PC-9 (cell line): Measurements from ENCODE around the gene MALRD1. TPM values are rescaled to one million over a fixed set of nuclear protein-coding genes. Genes with fewer than 3 reads are reported as not detected.

Source experiments
- BruUV-seq: library from RNA; stranded (reverse); fragments of 400-500 nt; replicated peaks from 2 replicates; lab custom pipeline; 2021; lab: Mats Ljungman, UMichigan
- CTCF ChIA-PET: fragments of 300-600 bp; sonication (Branson Sonifier 250); formaldehyde crosslinking; loops from one replicate; lab custom pipeline; 2022; ENCODE audit warnings: antibody characterized with exemption; lab: Charles Lee
- POLR2A ChIA-PET: fragments of 300-600 bp; sonication (Branson Sonifier 250); formaldehyde crosslinking; loops from one replicate; lab custom pipeline; 2022; ENCODE audit warnings: antibody characterized with exemption; ENCODE audit not compliant: unreplicated experiment; lab: Charles Lee
- DNase-seq, 2 experiments: peaks; one replicate each; pipeline versions ENCODE4 v3.0.0 to v3.0.0-alpha.2; 2015 to 2022; ENCODE audit warnings: mixed read lengths in 1 of 2
- H2AFZ ChIP-seq: fragments of 200-600 bp; sonication (generic); 2 replicates; pipeline ENCODE4 v1.8.1; 2017; ENCODE audit warnings: antibody characterized with exemption
- H3F3A ChIP-seq: fragments of 200-600 bp; sonication (generic); 2 replicates; pipeline ENCODE4 v1.8.1; 2017; ENCODE audit warnings: antibody characterized with exemption, mild to moderate bottlenecking, low read depth; ENCODE audit not compliant: insufficient read depth
- H3K27ac ChIP-seq: fragments of 200-600 bp; sonication (generic); 2 replicates; pipeline ENCODE4 v1.6.1; 2016; ENCODE audit warnings: mixed run types
- H3K27me3 ChIP-seq: fragments of 200-600 bp; sonication (generic); 2 replicates; pipeline ENCODE4 v1.6.1; 2016; ENCODE audit warnings: low read depth, mixed run types; ENCODE audit not compliant: insufficient read depth
- H3K36me3 ChIP-seq: fragments of 200-600 bp; sonication (generic); 2 replicates; pipeline ENCODE4 v1.6.1; 2016; ENCODE audit warnings: low read depth, mixed run types
- H3K4me1 ChIP-seq: fragments of 200-600 bp; sonication (generic); replicated peaks from 2 replicates; pipeline ENCODE4 v1.6.1; 2016; ENCODE audit warnings: mixed run types; ENCODE audit not compliant: insufficient read depth
- H3K4me2 ChIP-seq: fragments of 200-600 bp; sonication (generic); 2 replicates; pipeline ENCODE4 v1.6.1; 2017; ENCODE audit warnings: mixed run types
- H3K4me3 ChIP-seq: fragments of 200-600 bp; sonication (generic); 2 replicates; pipeline ENCODE4 v1.6.1; 2016; ENCODE audit warnings: mixed run types
- H3K79me2 ChIP-seq: fragments of 200-600 bp; sonication (generic); 2 replicates; pipeline ENCODE4 v1.6.1; 2017; ENCODE audit warnings: low read depth, mixed run types
- H3K9me2 ChIP-seq: fragments of 200-600 bp; sonication (generic); 2 replicates; pipeline ENCODE4 v1.8.1; 2017; ENCODE audit warnings: mild to moderate bottlenecking; ENCODE audit not compliant: insufficient read depth
- H3K9me3 ChIP-seq: fragments of 200-600 bp; sonication (generic); 2 replicates; pipeline ENCODE4 v1.8.1; 2016; ENCODE audit warnings: low read depth; ENCODE audit not compliant: insufficient read depth
- H4K20me1 ChIP-seq: fragments of 200-600 bp; sonication (generic); 2 replicates; pipeline ENCODE4 v1.8.1; 2017; ENCODE audit not compliant: insufficient read depth
- CTCF ChIP-seq: fragments of 200-600 bp; sonication (generic); conservative IDR thresholded peaks from 2 replicates; pipeline ENCODE4 v1.6.1; 2017; ENCODE audit warnings: mixed run types, antibody characterized with exemption, mild to moderate bottlenecking, moderate library complexity
- EZH2 ChIP-seq: fragments of 200-600 bp; sonication (generic); IDR thresholded peaks from 2 replicates; pipeline ENCODE4 v1.8.0; 2017; ENCODE audit warnings: antibody characterized with exemption, low read depth
- intact Hi-C: fragments of 100-400 bp; cut with micrococcal nuclease; formaldehyde crosslinking; loops from one replicate; pipeline ENCODE4 v1.10.0; 2022; ENCODE audit not compliant: unreplicated experiment
- total RNA-seq: library from RNA; stranded (reverse); gene quantifications from 2 replicates; pipeline ENCODE4 v1.2.3, GENCODE V29; 2021

MALRD1 gene
- total RNA-seq, 1 experiment from 2014 or later = not detected

DNA sequence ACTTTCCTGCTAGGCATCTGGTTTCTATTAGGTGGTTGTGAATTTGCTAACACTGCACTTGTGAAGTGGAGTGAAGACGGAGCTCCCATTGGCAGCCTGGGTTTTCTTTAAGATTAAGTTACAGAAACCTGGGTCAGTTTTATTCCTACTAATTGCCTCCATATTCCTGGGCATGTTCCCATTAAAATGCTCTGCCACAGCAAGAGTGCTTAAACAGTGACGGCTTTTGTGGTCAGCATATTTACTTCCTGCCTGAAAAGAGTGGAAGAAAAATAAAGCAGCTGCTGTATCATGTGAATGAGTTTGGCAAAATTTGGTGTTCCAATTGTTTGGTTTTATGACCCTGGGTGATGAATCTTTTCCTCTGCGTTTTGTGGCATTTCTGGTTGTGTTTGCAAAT lies 670.7 kb downstream of the MALRD1 start:
- DNase-seq = no peak
- intact Hi-C loops = no loop called here
- H3K4me2 ChIP-seq = no peak overlapping the region
- TF ChIP-seq EZH2 (no peak), CTCF (no peak)
- H3K79me2 ChIP-seq = no peaks in the 10 kb centered on the region
- POLR2A ChIA-PET = no interaction called here
- no peak overlapping the region for H3K27ac ChIP-seq
- no peaks in the 10 kb centered on the region for H3K4me1 ChIP-seq
- BruUV-seq = no TSS peak
- no peak overlapping the region for H2AFZ ChIP-seq
- no peaks in the 10 kb centered on the region for H3K9me3 ChIP-seq
- H3F3A ChIP-seq = no peaks in the 10 kb centered on the region
- H3K27me3 ChIP-seq = no peaks in the 10 kb centered on the region
- no peaks in the 10 kb centered on the region for H4K20me1 ChIP-seq
- no peaks in the 10 kb centered on the region for H3K36me3 ChIP-seq
- CTCF ChIA-PET = no interaction called here
- no peak overlapping the region for H3K4me3 ChIP-seq
- H3K9me2 ChIP-seq = no peaks in the 10 kb centered on the region

GRCh38 chr10:19724287-19724686 lies 675.7 kb downstream of the MALRD1 start:
- BruUV-seq = no TSS peak
- no peaks in the 10 kb centered on the region for H3K9me3 ChIP-seq
- H4K20me1 ChIP-seq = no peaks in the 10 kb centered on the region
- no peaks in the 10 kb centered on the region for H3K4me1 ChIP-seq
- no peaks in the 10 kb centered on the region for H3F3A ChIP-seq
- ChIA-PET CTCF (no interaction called here), POLR2A (no interaction called here)
- H3K9me2 ChIP-seq = no peaks in the 10 kb centered on the region
- no peak for DNase-seq
- intact Hi-C loops = no loop called here
- H2AFZ ChIP-seq = no peak overlapping the region
- H3K4me2 ChIP-seq = no peak overlapping the region
- H3K4me3 ChIP-seq = no peak overlapping the region
- no peaks in the 10 kb centered on the region for H3K79me2 ChIP-seq
- no peaks in the 10 kb centered on the region for H3K27me3 ChIP-seq
- H3K36me3 ChIP-seq = no peaks in the 10 kb centered on the region
- TF ChIP-seq EZH2 (no peak), CTCF (no peak)
- H3K27ac ChIP-seq = no peak overlapping the region

DNA sequence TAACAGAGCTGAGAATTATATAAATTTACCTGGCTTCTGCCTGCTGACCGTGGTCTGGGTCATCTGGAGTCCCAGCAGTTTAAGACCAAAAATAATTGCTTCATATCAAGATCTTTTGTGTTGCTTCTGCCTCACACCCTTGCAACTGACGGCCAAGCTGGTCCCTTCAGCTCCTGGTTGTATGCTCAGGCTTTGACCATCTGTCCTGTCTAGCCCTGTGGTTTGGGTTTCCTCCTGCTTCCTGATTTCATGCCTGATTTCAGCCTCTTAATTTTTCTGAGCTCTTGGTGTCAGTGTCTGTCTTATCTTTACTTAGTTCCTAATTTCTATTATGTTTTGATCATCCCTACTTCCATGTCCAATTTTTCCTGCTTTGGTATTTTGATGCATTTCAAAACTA lies 679.8 kb downstream of the MALRD1 start:
- Histone ChIP-seq H3K27ac (no peak overlapping the region), H3K36me3 (no peaks in the 10 kb centered on the region), H3K4me1 (no peaks in the 10 kb centered on the region), H3F3A (no peaks in the 10 kb centered on the region), H3K9me3 (no peaks in the 10 kb centered on the region), H3K9me2 (no peaks in the 10 kb centered on the region), H3K27me3 (no peaks in the 10 kb centered on the region), H3K4me3 (no peak overlapping the region), H4K20me1 (no peaks in the 10 kb centered on the region), H2AFZ (no peak overlapping the region), H3K4me2 (no peak overlapping the region), H3K79me2 (no peaks in the 10 kb centered on the region)
- intact Hi-C loops = no loop called here
- no peak for DNase-seq
- POLR2A ChIA-PET = no interaction called here
- TF ChIP-seq CTCF = no peak
- TF ChIP-seq EZH2 = no peak
- CTCF ChIA-PET = no interaction called here
- no TSS peak for BruUV-seq
